GM12878 (cell line): Measurements from ENCODE around the gene PSMD13. TPM values are rescaled to one million over a fixed set of nuclear protein-coding genes. Genes with fewer than 3 reads are reported as not detected.

ENCODE experiments used
- ATAC-seq: fragments of 200-7000 bp; cut with Tn5 transposase; 3 replicates; pipeline ENCODE4 v1.9.1; 2020; ENCODE audit warnings: mild to moderate bottlenecking, moderate library complexity
- BruUV-seq: library from RNA; stranded (reverse); fragments of 400-500 nt; replicated peaks from 2 replicates; lab custom pipeline; 2021; lab: Mats Ljungman, UMichigan
- CTCF ChIA-PET: fragments of 300-600 bp; sonication (Branson Sonifier 250); formaldehyde crosslinking; extraction: SDS; loops from one replicate; lab custom pipeline; 2021; ENCODE audit warnings: inconsistent platforms; lab: Yijun Ruan, JAX
- POLR2A ChIA-PET: fragments of 350-600 bp; formaldehyde crosslinking; extraction: SDS; loops from one replicate; lab custom pipeline; 2021; ENCODE audit warnings: inconsistent platforms; lab: Charles Lee
- RAD21 ChIA-PET: fragments of 300-600 bp; sonication (Branson Sonifier 250); formaldehyde crosslinking; loops from one replicate; lab custom pipeline; 2023; ENCODE audit warnings: antibody characterized with exemption; ENCODE audit not compliant: unreplicated experiment; lab: Charles Lee
- SMC1A ChIA-PET: fragments of 300-600 bp; sonication (Branson Sonifier 250); formaldehyde crosslinking; loops from one replicate; lab custom pipeline; 2023; ENCODE audit not compliant: unreplicated experiment, uncharacterized antibody; lab: Charles Lee
- DNase-seq: peaks from one replicate; pipeline ENCODE4 v3.0.0-alpha.2; 2011; ENCODE audit warnings: low read depth, low spot score
- FAIRE-seq: peaks from 3 replicates; lab custom pipeline; 2011; peaks lifted over from hg19 to GRCh38; lab: Jason Lieb, UNC
- H2AFZ ChIP-seq: 2 replicates; pipeline ENCODE4 v1.6.0; 2011; ENCODE audit warnings: low read depth, low read length, control low read depth; ENCODE audit not compliant: control insufficient read depth
- H3K27ac ChIP-seq: 2 replicates; pipeline ENCODE4 v1.5.1; 2011; ENCODE audit warnings: control low read depth; ENCODE audit not compliant: control insufficient read depth, insufficient read depth
- H3K27me3 ChIP-seq, 2 experiments: replicated peaks in 1 of 2; 2 replicates each; pipeline versions ENCODE4 v1.6.0 to v1.6.1; 2011; ENCODE audit warnings: low read length in 1 of 2; ENCODE audit not compliant: control insufficient read depth in 2 of 2, insufficient read depth in 2 of 2
- H3K36me3 ChIP-seq, 2 experiments: 2 replicates each; pipeline ENCODE4 v1.5.1; 2011; ENCODE audit warnings: low read length in 1 of 2; ENCODE audit not compliant: control insufficient read depth in 2 of 2, insufficient read depth in 2 of 2
- H3K4me1 ChIP-seq: 2 replicates; pipeline ENCODE4 v1.6.1; 2011; ENCODE audit warnings: mild to moderate bottlenecking, low read length, moderate library complexity, mixed read lengths; ENCODE audit not compliant: control insufficient read depth, insufficient read depth
- H3K4me2 ChIP-seq: 2 replicates; pipeline ENCODE4 v1.6.0; 2011; ENCODE audit warnings: control low read depth; ENCODE audit not compliant: control insufficient read depth, insufficient read depth
- H3K4me3 ChIP-seq: fragments of 200-600 bp; sonication (generic); 2 replicates; pipeline ENCODE4 v1.5.1; 2016
- H3K79me2 ChIP-seq: 2 replicates; pipeline ENCODE4 v1.6.0; 2011; ENCODE audit warnings: low read length; ENCODE audit not compliant: control insufficient read depth, insufficient read depth
- H3K9ac ChIP-seq: 2 replicates; pipeline ENCODE4 v1.8.0; 2011; ENCODE audit warnings: low read length, control low read depth, mixed read lengths; ENCODE audit not compliant: control insufficient read depth, insufficient read depth
- H3K9me3 ChIP-seq: replicated peaks from 3 replicates; pipeline ENCODE4 v1.5.1; 2011; ENCODE audit warnings: mild to moderate bottlenecking, low read length; ENCODE audit not compliant: control insufficient read depth, insufficient read depth
- H4K20me1 ChIP-seq: 2 replicates; pipeline ENCODE4 v1.6.0; 2011; ENCODE audit not compliant: control insufficient read depth, insufficient read depth
- CREB1 ChIP-seq: IDR thresholded peaks from 2 replicates; pipeline ENCODE4 v1.6.1; 2012; ENCODE audit warnings: low read depth, mild to moderate bottlenecking, inconsistent platforms
- JUNB ChIP-seq: IDR thresholded peaks from 2 replicates; pipeline ENCODE4 v1.6.1; 2016; ENCODE audit warnings: antibody characterized with exemption, mild to moderate bottlenecking
- SRF ChIP-seq, 2 experiments: IDR thresholded peaks; 2 replicates each; pipeline ENCODE4 v1.6.1; 2011; ENCODE audit warnings: low read depth in 2 of 2, low read length in 2 of 2, mild to moderate bottlenecking in 1 of 2, moderate library complexity in 1 of 2
- SUPT20H ChIP-seq: IDR thresholded peaks from 2 replicates; pipeline ENCODE4 v1.6.1; 2011; ENCODE audit warnings: low read depth, mild to moderate bottlenecking, low read length, moderate library complexity, borderline replicate concordance; ENCODE audit not compliant: control insufficient read depth
- WGBS: methylation state at CpG from one replicate; pipeline ENCODE4 v1.1.6; 2016; ENCODE audit warnings: low lambda C conversion rate; ENCODE audit not compliant: insufficient replicate concordance, insufficient coverage; ENCODE audit errors: missing lambda C conversion rate; 5-methylcytosine and 5-hydroxymethylcytosine counted together
- in situ Hi-C: fragments of 300-500 bp; cut with MboI; formaldehyde crosslinking; loops from 9 replicates; pipeline ENCODE4 v1.14.3; 2018; ENCODE audit warnings: mixed read lengths
- intact Hi-C: fragments of 100-400 bp; cut with micrococcal nuclease; formaldehyde crosslinking; loops from one replicate; pipeline ENCODE4 v1.14.2; 2022; ENCODE audit not compliant: unreplicated experiment
- polyA plus RNA-seq, 11 experiments: library from polyadenylated mRNA; depleted of rRNA in 4 of 11; unstranded in 6 of 11; stranded (reverse) in 5 of 11; fragments of >200 nt; fragmentation: Nextera tagmentation in 4 of 11; fragmentation: Illumina TruSeq in 1 of 11; extraction: Ambion mirVana in 4 of 11; extraction: Trizol in 1 of 11; gene quantifications; 1 replicate in 1 of 11; 2 replicates in 10 of 11; pipeline versions ENCODE4 v1.2.1 to v1.2.3, GENCODE V29; 2011 to 2016; ENCODE audit warnings: inconsistent platforms in 2 of 11, missing spikeins in 2 of 11, low read depth in 1 of 11
- total RNA-seq, 4 experiments: library from RNA; depleted of rRNA in 3 of 4; stranded (reverse); fragments of >200 nt in 3 of 4; fragmentation: Illumina TruSeq in 1 of 4; extraction: Trizol in 1 of 4; gene quantifications; 2 replicates each; pipeline versions ENCODE4 v1.2.1 to v1.2.3, GENCODE V29; 2013 to 2021
- TF ChIP-seq, protein P1 (sequence below), 3 experiments: IDR thresholded peaks in 2 of 3; conservative IDR thresholded peaks in 1 of 3; 2 replicates each; pipeline ENCODE4 v1.5.1; 2011; ENCODE audit warnings: low read depth in 3 of 3, low read length in 3 of 3, mild to moderate bottlenecking in 3 of 3, control low read depth in 2 of 3, moderate library complexity in 2 of 3, inconsistent platforms in 1 of 3, mixed read lengths in 1 of 3; ENCODE audit not compliant: control insufficient read depth in 2 of 3, insufficient read depth in 1 of 3; ENCODE audit errors: extremely low read depth in 1 of 3

PSMD13 gene
- total and polyA plus RNA-seq, 10 of the 15 experiments (the other 5 are each of a cell fraction or from before 2014, with no cell fraction given) = 141 to 303 (median 177) TPM

DNA sequence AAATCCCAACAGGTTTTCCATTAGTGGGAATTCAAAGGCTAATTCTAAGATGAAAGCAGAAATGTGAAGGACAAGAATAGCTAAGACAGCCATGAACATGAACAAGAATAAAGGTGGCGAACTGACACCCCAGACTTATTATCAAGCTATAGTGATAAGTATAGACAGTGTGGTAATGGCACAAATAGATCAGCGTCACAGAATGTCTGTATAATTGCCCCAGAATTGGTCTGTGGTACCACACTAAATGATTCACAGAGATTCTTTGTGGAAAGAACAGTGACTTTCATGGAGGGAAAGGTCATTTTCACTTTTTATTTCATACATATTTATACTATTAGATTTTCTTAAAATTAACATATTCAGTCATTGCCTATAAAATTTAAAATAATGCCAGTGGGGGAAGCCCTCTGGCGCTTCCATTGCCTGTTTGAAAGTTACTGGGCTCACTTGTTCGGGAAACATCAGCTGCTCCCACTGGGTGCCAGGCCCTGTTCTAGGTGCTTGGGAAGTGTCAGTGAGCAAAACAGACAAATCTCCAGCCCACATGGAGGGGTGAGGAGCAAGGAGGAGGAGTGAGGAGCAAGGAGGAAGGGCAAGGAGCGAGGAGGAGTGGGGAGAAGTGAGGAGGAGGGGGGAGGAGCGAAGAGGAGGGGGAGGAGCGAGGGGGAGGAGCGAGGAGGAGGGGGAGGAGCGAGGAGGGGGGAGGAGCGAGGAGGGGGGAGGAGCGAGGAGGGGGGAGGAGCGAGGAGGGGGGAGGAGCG lies 30.1 kb downstream of the PSMD13 start:
- no peaks in the 10 kb centered on the region for H4K20me1 ChIP-seq
- no peaks in the 10 kb centered on the region for H3K27me3 ChIP-seq
- no peak overlapping the region for H3K4me2 ChIP-seq
- peak overlapping the region; percentile 29 for H2AFZ ChIP-seq
- peaks cover 14% of the 10 kb centered on the region for H3K4me1 ChIP-seq
- no TSS peak for BruUV-seq
- DNase-seq (no peak), FAIRE-seq (no peak), ATAC-seq (no peak)
- in situ Hi-C loops = no loop called here
- H3K9me3 ChIP-seq = no peaks in the 10 kb centered on the region; the same call in 2 of the 3 replicates
- WGBS = 60% methylated on average over 4 of the region's 13 CpGs
- TF ChIP-seq CREB1 (no peak), SRF (IDR thresholded peaks at IDR 0.05; ENCODE audit: low read depth in 2 of 2, low read length in 2 of 2) (no peak), JUNB (no peak), SUPT20H (no peak)
- TF ChIP-seq, protein P1, sequence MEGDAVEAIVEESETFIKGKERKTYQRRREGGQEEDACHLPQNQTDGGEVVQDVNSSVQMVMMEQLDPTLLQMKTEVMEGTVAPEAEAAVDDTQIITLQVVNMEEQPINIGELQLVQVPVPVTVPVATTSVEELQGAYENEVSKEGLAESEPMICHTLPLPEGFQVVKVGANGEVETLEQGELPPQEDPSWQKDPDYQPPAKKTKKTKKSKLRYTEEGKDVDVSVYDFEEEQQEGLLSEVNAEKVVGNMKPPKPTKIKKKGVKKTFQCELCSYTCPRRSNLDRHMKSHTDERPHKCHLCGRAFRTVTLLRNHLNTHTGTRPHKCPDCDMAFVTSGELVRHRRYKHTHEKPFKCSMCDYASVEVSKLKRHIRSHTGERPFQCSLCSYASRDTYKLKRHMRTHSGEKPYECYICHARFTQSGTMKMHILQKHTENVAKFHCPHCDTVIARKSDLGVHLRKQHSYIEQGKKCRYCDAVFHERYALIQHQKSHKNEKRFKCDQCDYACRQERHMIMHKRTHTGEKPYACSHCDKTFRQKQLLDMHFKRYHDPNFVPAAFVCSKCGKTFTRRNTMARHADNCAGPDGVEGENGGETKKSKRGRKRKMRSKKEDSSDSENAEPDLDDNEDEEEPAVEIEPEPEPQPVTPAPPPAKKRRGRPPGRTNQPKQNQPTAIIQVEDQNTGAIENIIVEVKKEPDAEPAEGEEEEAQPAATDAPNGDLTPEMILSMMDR (IDR thresholded peaks at IDR 0.05 in 2 of 3, conservative IDR thresholded peaks at IDR 0.05 in 1 of 3; ENCODE audit: control insufficient read depth in 2 of 3, extremely low read depth in 1 of 3, insufficient read depth in 1 of 3, low read depth in 3 of 3, low read length in 3 of 3) = no peak
- no peak overlapping the region for H3K27ac ChIP-seq
- ChIA-PET SMC1A (interaction anchor here (0.9 to 2.7 kb wide), 9 partner anchors 10 to 89 kb away, joined by 3 to 8 read pairs (median 4); partner anchors contain the start of genes BET1L and RIC8A), POLR2A (interaction anchor here (1.1 to 2.5 kb wide), 7 partner anchors 9 to 88 kb away, joined by 3 to 35 read pairs (median 11); partner anchors contain the start of genes BET1L, PGGHG and RIC8A), CTCF (interaction anchor here (0.9 to 4.2 kb wide), 6 partner anchors 9 to 183 kb away, joined by 3 to 37 read pairs (median 4); partner anchors contain the start of gene IFITM2), RAD21 (interaction anchor here (1.5 to 2.2 kb wide), 4 partner anchors 59 to 88 kb away, joined by 4 to 36 read pairs (median 7); partner anchors contain the start of genes BET1L and RIC8A)
- no peak overlapping the region for H3K4me3 ChIP-seq
- H3K36me3 ChIP-seq = no peaks in the 10 kb centered on the region
- H3K79me2 ChIP-seq = peaks cover 7% of the 10 kb centered on the region
- intact Hi-C loops = loop anchor here (10.0 kb wide), 1 partner anchor 88 kb away; no protein-coding TSS in a partner anchor
- no peak overlapping the region for H3K9ac ChIP-seq
